ES-I3 (cell line): ENCODE data around the gene ARHGEF38.

Experiments used
- H3K36me3 ChIP-seq: 2 replicates; pipeline ENCODE4 v1.6.1; 2013; ENCODE audit warnings: mild to moderate bottlenecking, low read length, control low read depth, moderate library complexity; ENCODE audit not compliant: insufficient read depth
- H3K4me1 ChIP-seq: 2 replicates; pipeline ENCODE4 v1.6.1; 2013; ENCODE audit warnings: mild to moderate bottlenecking, control low read depth, low read length; ENCODE audit not compliant: insufficient read depth
- H3K9ac ChIP-seq: 2 replicates; pipeline ENCODE4 v1.6.1; 2013; ENCODE audit warnings: low read depth, mild to moderate bottlenecking, low read length, moderate library complexity
- H3K9me3 ChIP-seq: 2 replicates; pipeline ENCODE4 v1.6.1; 2013; ENCODE audit warnings: mild to moderate bottlenecking, low read length, moderate library complexity; ENCODE audit not compliant: control insufficient read depth, insufficient read depth

The ARHGEF38 gene

DNA sequence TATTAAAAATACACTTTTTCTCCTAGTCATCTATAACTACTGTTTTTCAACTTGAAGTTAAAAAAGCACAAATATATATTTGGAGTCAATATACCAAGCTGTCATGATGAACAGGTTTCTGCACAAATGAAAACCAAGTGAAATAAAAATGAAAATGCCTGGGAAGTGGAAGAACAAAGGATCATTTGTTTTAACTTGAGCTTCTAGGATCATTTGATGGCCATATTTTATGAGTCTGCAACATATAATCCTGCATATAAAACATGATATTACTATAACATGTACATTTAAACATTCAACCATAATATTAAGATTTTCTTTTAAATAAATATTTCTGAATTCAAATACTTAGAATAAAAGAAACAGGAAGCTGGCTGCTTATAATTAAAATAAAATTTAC, 8.5 kb upstream of the ARHGEF38 start:
- H3K4me1 ChIP-seq: no peaks in the 10 kb centered on the region
- no peaks in the 10 kb centered on the region for H3K9me3 ChIP-seq
- H3K36me3 ChIP-seq: no peaks in the 10 kb centered on the region
- H3K9ac ChIP-seq: no peak overlapping the region

DNA sequence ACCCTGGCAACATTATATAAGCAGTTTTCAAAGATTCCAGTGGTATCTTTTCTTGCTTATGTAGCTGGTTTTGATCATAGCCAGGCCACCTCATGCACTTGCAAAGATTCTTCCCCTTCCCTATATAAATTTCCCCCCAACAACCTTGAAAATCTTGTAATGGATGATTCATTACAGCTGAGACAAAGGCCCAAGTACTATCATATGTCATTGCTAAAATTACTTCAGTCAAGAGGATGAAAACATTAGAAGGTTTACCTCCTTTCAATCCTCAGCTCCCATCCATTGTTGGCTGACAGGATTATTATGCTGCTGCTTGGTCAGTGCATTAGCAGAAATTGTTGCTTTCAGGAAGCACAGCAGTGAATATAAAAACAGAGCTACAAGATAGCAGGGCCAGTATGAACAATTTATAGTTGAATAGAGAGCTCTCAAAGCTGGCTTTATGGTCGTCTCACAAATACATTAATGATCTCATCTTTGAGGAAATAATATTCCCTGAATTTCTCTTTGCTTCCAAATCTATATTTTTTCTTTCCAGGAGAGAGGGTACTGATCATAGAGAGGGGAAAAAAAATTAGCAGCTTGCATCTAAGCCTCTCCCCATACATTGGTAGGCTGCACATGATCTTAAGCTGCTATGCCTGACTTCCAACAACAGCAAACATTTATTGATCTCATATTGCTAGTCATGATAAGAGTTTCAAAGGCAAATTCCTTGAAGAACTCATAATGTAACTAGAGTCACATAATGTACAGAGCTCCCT, 7.7 kb upstream of the ARHGEF38 start:
- Histone ChIP-seq H3K36me3 (no peaks in the 10 kb centered on the region), H3K9ac (no peak overlapping the region), H3K9me3 (no peaks in the 10 kb centered on the region), H3K4me1 (no peaks in the 10 kb centered on the region)

DNA sequence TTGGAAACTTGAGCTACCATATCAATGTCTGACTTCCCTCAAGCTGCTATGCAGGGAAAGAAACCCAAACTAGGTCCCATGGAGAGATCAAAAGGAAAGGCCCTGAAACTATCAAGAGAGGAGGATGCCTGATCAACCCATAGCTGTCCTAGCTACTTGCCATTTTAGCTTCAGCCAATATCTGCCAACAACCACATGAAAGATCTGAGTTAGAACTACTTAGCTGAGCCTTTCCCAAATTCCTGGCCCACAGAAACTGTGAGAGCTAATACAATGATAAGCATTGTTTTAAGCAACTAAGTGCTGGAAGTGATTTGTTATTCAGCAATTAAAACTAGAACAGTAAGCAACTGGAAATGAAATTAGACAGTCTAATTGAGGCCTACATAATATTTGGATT, 6.3 kb upstream of the ARHGEF38 start:
- Histone ChIP-seq H3K9me3 (no peaks in the 10 kb centered on the region), H3K36me3 (no peaks in the 10 kb centered on the region), H3K4me1 (no peaks in the 10 kb centered on the region), H3K9ac (no peak overlapping the region)

DNA sequence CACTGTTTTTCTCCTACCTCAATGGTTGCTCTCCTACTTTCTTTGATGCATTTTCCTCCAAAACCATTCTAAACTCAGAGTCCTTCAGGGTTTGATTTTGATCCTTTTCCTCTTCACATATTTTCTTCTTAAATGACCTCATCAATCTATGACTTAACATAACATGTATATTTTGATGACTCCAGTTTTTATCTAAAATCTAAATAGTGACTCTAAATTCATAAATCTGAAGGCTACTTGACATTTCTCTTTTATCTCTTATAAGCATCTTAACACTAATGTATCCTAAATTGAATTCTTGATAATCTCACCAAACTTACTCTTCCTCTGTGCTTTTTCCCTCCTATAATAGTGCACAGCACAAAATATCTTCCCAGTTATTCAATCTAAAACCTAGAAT, 4.7 kb upstream of the ARHGEF38 start:
- H3K9ac ChIP-seq: no peak overlapping the region
- H3K9me3 ChIP-seq: no peaks in the 10 kb centered on the region
- H3K36me3 ChIP-seq: no peaks in the 10 kb centered on the region
- no peaks in the 10 kb centered on the region for H3K4me1 ChIP-seq

DNA sequence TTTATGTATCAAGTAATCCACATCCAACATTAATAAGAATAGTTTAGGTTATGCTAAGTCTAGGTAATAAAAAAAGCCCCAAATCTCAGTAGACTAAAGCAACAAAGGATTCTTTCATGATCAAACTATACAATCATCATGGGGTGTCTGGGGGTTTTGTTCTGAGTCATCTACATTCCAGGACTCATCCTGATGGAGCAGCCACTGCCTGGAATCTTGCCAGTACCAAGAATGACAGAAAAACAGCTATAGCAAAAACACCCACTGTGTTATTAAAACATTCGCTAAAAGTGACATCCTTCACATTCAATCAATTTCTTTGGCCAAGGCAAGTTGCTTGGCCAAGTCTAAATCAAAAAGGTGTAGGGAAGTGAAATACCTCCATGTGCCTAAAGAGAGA, 3.9 kb upstream of the ARHGEF38 start:
- Histone ChIP-seq H3K9me3 (no peaks in the 10 kb centered on the region), H3K9ac (no peak overlapping the region), H3K4me1 (no peaks in the 10 kb centered on the region), H3K36me3 (no peaks in the 10 kb centered on the region)

DNA sequence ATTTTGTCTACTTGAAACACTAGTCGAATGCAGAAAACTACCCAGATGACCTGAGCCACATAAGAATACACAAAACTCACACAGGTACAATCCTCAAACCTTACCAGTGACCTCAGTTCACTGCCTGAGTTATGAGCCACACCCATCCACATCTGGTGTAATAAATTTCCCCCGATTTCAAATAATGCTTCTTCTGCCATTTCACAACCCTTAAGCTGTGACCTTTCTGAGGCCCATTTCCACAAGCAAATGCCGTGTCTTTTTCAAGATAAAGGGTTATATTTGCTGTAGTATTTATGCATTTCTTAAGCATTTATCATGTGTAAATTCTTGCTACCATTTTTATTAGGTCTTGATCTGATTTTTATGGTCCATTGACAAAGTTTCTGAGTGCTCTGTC, 1.8 kb upstream of the ARHGEF38 start:
- Histone ChIP-seq H3K9ac (no peak overlapping the region), H3K4me1 (peaks cover 5% of the 10 kb centered on the region; the same call in 1 of the 2 replicates), H3K9me3 (no peaks in the 10 kb centered on the region), H3K36me3 (no peaks in the 10 kb centered on the region)

DNA sequence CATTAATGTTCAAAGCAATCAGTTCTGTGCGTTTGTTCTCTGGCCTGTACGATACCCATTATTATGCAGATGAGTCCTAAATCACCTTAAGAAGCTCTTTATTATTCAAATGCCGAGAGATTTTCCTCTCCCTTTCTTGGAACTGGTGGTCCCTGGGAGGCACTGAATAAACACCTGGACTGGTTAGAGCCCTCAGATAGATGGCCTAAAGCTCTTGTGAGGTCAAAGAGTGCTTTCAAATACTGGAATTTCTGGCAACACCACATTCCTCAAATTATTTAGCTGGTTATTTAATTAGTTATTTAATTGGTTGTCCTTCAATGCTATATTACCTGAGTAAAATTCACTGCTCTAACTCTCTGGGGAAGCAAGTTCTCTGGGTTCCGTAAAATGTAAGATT, 3.0 kb downstream of the ARHGEF38 start:
- Histone ChIP-seq H3K9me3 (no peaks in the 10 kb centered on the region), H3K9ac (no peak overlapping the region), H3K36me3 (no peaks in the 10 kb centered on the region), H3K4me1 (peaks cover 5% of the 10 kb centered on the region; the same call in 1 of the 2 replicates)

DNA sequence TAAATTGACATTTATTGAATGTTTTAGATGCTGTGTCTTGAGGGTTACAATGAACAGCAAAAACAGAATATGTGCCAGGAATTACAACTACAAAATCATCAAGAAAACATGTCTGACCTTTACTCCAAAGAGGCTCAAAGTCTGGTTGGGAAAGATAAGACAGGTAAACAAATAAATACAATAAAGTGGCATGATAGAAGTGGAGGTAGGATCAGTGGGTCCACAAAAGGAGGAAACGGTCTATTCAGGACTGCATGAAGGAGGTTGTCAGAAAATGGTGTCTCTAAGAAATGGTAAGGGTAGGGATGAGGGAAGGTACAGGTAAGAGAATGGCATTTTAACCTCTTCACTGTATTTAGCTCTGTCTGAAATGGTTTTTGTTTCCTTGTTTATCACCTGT, 3.8 kb downstream of the ARHGEF38 start:
- no peaks in the 10 kb centered on the region for H3K36me3 ChIP-seq
- no peak overlapping the region for H3K9ac ChIP-seq
- peaks cover 5% of the 10 kb centered on the region; the same call in 1 of the 2 replicates for H3K4me1 ChIP-seq
- no peaks in the 10 kb centered on the region for H3K9me3 ChIP-seq

DNA sequence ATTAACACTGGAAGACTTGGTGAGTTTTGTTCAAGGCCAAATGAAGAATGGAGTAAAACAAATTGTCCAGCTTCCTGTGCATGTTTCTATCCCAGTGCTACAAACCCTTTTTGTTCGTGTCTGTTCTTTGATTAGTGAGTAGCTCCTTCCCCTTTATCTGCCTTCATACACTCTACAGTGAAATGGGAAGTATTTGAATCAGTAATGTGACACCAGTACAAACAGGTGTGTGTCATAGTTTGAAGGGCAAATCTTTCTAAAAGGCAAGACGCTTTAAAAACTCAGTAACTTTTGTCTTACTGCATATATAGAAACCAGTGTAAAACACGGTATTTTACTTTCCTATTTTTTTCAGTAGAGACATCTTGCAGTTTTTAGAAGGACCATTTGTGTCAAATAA, 5.9 kb downstream of the ARHGEF38 start:
- H3K36me3 ChIP-seq: no peaks in the 10 kb centered on the region
- H3K9ac ChIP-seq: no peak overlapping the region
- no peaks in the 10 kb centered on the region for H3K9me3 ChIP-seq
- peaks cover 5% of the 10 kb centered on the region; the same call in 1 of the 2 replicates for H3K4me1 ChIP-seq

DNA sequence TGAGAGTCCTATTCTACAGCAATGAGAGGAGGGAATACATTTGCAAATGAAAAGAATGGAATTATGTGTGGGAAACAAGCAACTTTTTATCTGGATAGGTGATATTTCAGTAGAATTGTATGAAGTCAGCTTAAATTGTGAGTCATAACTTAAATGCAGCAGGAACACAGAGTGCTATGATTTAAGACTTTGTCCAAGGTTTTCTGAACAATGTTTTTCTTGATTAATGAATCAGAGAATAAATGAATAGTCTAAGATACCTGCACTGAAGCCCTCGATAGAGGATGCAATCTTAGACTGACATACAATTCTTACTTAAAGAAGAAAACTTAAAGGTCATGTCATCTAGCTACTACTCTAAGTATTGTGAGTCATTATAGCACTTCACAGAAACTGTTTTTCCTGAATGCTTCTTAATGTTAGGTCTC, 8.0 kb downstream of the ARHGEF38 start:
- H3K4me1 ChIP-seq: no peaks in the 10 kb centered on the region
- no peak overlapping the region for H3K9ac ChIP-seq

DNA sequence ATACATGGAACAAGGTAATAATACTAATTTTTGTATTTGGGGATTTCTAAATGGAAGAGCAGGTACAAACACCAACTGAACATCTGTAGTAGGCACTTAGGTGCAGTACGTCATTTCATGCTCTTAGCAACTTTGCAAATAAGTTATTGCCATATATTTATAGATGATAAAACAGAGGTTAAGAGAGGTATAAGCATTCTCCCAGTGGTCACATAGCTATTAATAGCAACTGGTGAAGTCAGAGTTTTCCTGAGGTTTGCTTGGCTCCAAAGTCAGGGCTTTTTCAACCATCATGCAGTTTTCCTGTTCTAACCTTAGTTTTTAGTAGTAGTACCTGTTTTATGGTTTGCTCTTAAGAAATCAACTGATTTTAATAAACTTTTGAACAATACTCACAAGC, 10.9 kb downstream of the ARHGEF38 start:
- Histone ChIP-seq H3K9me3 (no peaks in the 10 kb centered on the region), H3K9ac (no peak overlapping the region), H3K4me1 (no peaks in the 10 kb centered on the region), H3K36me3 (no peaks in the 10 kb centered on the region)

More for the DNA sequence above, 8.0 kb downstream of the ARHGEF38 start:
- Histone ChIP-seq H3K9me3 (no peaks in the 10 kb centered on the region), H3K36me3 (no peaks in the 10 kb centered on the region)

DNA sequence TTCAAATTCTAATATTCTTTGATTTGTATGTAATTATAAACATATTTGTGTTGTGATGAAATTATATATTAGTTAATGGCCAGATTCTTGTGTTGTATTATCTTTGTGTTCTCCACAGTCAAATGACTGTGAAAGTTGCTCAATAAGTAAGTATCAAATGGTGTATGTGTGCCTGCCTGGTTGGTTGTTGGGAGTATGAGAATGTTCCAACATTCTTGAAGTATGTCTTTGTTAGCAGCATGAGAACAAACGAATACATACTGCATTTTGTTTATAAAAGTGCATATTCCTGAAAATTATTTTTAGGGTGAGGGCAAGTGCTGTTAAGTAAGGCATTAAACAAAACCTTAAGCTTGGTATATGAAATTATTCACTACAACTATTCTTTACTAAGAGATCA, 16.2 kb downstream of the ARHGEF38 start:
- Histone ChIP-seq H3K9me3 (no peaks in the 10 kb centered on the region), H3K36me3 (no peaks in the 10 kb centered on the region), H3K4me1 (no peaks in the 10 kb centered on the region), H3K9ac (no peak overlapping the region)

DNA sequence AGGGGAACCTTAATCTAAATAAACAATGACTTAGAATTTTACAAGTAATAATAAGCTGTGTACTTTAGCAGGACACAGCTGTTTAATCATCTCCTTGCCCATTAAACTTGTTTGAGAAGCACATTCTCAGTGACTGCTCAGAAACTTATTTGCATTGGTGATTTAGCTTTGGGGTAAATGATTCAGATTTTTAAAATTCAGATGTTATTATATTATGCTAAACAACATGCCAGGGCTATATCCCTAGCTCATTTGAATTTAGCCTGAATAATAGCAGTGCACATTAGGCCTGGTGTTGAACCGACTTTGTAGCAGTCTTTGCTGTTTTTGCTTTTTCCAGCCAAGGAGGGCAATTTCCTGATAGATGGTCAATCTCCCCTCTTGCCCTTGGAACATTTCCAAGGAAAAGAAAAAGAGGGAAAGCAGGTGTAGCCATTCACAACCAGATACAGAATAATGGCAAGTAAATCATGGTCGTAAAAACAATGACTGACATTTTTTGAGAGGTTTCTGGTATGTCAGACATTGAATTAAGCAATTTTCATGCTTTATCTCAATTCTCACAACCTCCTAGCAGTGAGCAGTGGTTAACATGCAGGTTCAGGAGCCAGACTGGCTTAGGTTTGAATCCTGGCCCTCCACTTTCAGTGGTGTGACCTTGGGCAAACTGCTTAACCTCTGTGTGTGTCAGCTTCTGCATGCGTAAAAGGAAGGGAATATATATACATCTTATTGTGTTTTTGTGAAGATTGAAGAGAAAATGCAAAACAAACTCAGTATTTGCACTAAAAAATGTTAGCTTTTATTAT, 16.8 kb downstream of the ARHGEF38 start:
- Histone ChIP-seq H3K9me3 (no peaks in the 10 kb centered on the region), H3K36me3 (no peaks in the 10 kb centered on the region), H3K9ac (no peak overlapping the region), H3K4me1 (no peaks in the 10 kb centered on the region)

DNA sequence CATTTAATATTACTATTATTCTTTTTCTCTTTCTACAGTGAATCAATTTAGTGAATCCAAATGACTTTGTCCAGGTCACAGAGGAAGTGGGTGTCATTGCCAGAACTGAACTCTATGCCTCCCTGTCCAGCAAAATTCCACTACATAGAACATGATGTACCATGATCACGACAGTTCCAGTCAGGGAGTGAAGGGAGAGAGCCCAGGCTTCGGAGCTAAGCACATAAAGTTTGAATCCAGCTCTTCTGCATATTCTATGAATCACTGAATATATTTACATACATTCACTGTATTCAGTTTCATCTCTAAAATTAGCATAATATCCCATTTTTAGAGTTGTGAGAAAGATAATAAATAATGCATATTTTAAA, 17.4 kb downstream of the ARHGEF38 start:
- Histone ChIP-seq H3K9ac (no peak overlapping the region), H3K9me3 (no peaks in the 10 kb centered on the region), H3K4me1 (no peaks in the 10 kb centered on the region), H3K36me3 (no peaks in the 10 kb centered on the region)

DNA sequence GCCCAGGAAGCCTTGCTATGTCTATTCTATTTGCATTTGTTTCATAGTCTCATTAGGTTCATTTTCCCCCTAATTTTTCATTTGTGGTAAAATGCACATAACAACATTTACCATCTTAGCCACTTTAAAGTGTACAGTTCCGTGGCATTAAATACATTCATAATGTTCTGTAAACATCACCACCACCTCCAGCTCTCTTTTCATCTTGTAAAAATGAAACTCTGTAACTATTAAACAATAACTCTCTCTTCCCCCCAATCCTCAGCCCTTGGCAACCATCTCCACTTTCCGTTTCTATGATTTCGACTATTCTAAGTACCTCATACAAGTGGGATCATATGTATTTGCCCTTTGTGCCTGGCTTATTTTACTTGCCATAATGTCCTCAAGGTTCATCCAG, 19.9 kb downstream of the ARHGEF38 start:
- H3K9me3 ChIP-seq: no peaks in the 10 kb centered on the region
- no peaks in the 10 kb centered on the region for H3K4me1 ChIP-seq
- H3K36me3 ChIP-seq: no peaks in the 10 kb centered on the region
- no peak overlapping the region for H3K9ac ChIP-seq
